CD14-positive monocyte (primary cell): ENCODE measurements around the gene EVL. TPM values are rescaled to one million over a fixed set of nuclear protein-coding genes. Genes with fewer than 3 reads are reported as not detected.
A peak's percentile ranks its signal among the peaks of the same experiment; 100 is the strongest.

ENCODE experiments used
- DNase-seq, 3 donors: peaks; one replicate each; pipeline ENCODE4 v3.0.0-alpha.2; 2011 to 2022
- H2AFZ ChIP-seq: 2 replicates; pipeline ENCODE4 v1.6.0; 2012; ENCODE audit warnings: mild to moderate bottlenecking, low read depth, low read length, inconsistent platforms; ENCODE audit not compliant: insufficient read depth, poor library complexity, severe bottlenecking
- H3K27ac ChIP-seq, 2 donors: 1 replicate in 1 of 2; 2 replicates in 1 of 2; pipeline ENCODE4 v1.5.1; 2012 to 2013; ENCODE audit warnings: low read length in 2 of 2, control low read depth in 1 of 2, inconsistent platforms in 1 of 2, low read depth in 1 of 2, mild to moderate bottlenecking in 1 of 2
- H3K27me3 ChIP-seq, 2 donors: one replicate each; pipeline versions ENCODE4 v1.6.0 to v1.6.1; 2011 to 2013; ENCODE audit warnings: low read length in 2 of 2; ENCODE audit not compliant: control insufficient read depth in 2 of 2, insufficient read depth in 2 of 2
- H3K36me3 ChIP-seq, 2 donors: replicated peaks in 1 of 2; 1 replicate in 1 of 2; 2 replicates in 1 of 2; pipeline versions ENCODE4 v1.5.1 to v1.6.1; 2012 to 2013; ENCODE audit warnings: low read length in 2 of 2, control low read depth in 1 of 2, inconsistent platforms in 1 of 2, mild to moderate bottlenecking in 1 of 2; ENCODE audit not compliant: insufficient read depth in 2 of 2, control insufficient read depth in 1 of 2
- H3K4me1 ChIP-seq, 2 donors: 1 replicate in 1 of 2; 2 replicates in 1 of 2; pipeline versions ENCODE4 v1.5.1 to v1.6.1; 2012 to 2013; ENCODE audit warnings: low read length in 2 of 2, control low read depth in 1 of 2, inconsistent platforms in 1 of 2, mild to moderate bottlenecking in 1 of 2, moderate library complexity in 1 of 2; ENCODE audit not compliant: insufficient read depth in 2 of 2, control insufficient read depth in 1 of 2
- H3K4me2 ChIP-seq: replicated peaks from 2 replicates; pipeline ENCODE3; 2012; ENCODE audit warnings: low read length, moderate library complexity, mild to moderate bottlenecking; ENCODE audit not compliant: poor library complexity, severe bottlenecking; ENCODE audit errors: extremely low read depth
- H3K4me3 ChIP-seq, 3 experiments: fragments of 200-600 bp in 1 of 3; sonication (generic) in 1 of 3; replicated peaks in 1 of 3; 1 replicate in 2 of 3; 2 replicates in 1 of 3; pipeline ENCODE4 v1.5.1; 2011 to 2013; ENCODE audit warnings: low read length in 3 of 3, mild to moderate bottlenecking in 3 of 3, control low read depth in 2 of 3, low read depth in 2 of 3, inconsistent platforms in 1 of 3, moderate library complexity in 1 of 3
- H3K79me2 ChIP-seq: 2 replicates; pipeline ENCODE4 v1.6.0; 2012; ENCODE audit warnings: mild to moderate bottlenecking, control low read depth, inconsistent platforms, low read length, moderate library complexity; ENCODE audit not compliant: insufficient read depth
- H3K9ac ChIP-seq: 2 replicates; pipeline ENCODE4 v1.6.0; 2017; ENCODE audit warnings: low read length, mild to moderate bottlenecking; ENCODE audit not compliant: insufficient read depth, poor library complexity, severe bottlenecking
- H3K9me3 ChIP-seq, 2 donors: replicated peaks in 1 of 2; 1 replicate in 1 of 2; 2 replicates in 1 of 2; pipeline versions ENCODE4 v1.5.1 to v1.6.1; 2012 to 2013; ENCODE audit warnings: low read length in 2 of 2, control low read depth in 1 of 2; ENCODE audit not compliant: control insufficient read depth in 1 of 2, insufficient read depth in 1 of 2
- H4K20me1 ChIP-seq: 2 replicates; pipeline ENCODE4 v1.6.0; 2012; ENCODE audit warnings: mild to moderate bottlenecking, low read length, control low read depth, moderate library complexity; ENCODE audit not compliant: insufficient read depth
- H3K27ac Mint-ChIP-seq, 7 donors: one replicate each; pipeline ENCODE4 v1.8.0; 2020; ENCODE audit warnings: mild to moderate bottlenecking in 7 of 7, mixed read lengths in 7 of 7, moderate library complexity in 6 of 7, inconsistent platforms in 2 of 7
- H3K27me3 Mint-ChIP-seq, 3 donors: one replicate each; pipeline ENCODE4 v1.8.0; 2021 to 2022; ENCODE audit warnings: low read depth in 3 of 3, mild to moderate bottlenecking in 3 of 3, mixed read lengths in 3 of 3, moderate library complexity in 3 of 3, inconsistent platforms in 1 of 3
- H3K36me3 Mint-ChIP-seq, 2 donors: one replicate each; pipeline ENCODE4 v1.8.0; 2020; ENCODE audit warnings: mixed read lengths in 2 of 2, inconsistent platforms in 1 of 2, mild to moderate bottlenecking in 1 of 2
- H3K4me1 Mint-ChIP-seq: one replicate; pipeline ENCODE4 v1.8.0; 2020; ENCODE audit warnings: mild to moderate bottlenecking, mixed read lengths
- H3K4me3 Mint-ChIP-seq, 2 donors: one replicate each; pipeline ENCODE4 v1.8.0; 2020; ENCODE audit warnings: mild to moderate bottlenecking in 2 of 2, mixed read lengths in 2 of 2, moderate library complexity in 1 of 2
- H3K9me3 Mint-ChIP-seq, 7 donors: one replicate each; pipeline ENCODE4 v1.8.0; 2020 to 2022; ENCODE audit warnings: mixed read lengths in 7 of 7, mild to moderate bottlenecking in 6 of 7, moderate library complexity in 6 of 7, inconsistent platforms in 2 of 7
- CTCF ChIP-seq: fragments of 200-600 bp; IDR thresholded peaks from one replicate; pipeline ENCODE4 v1.8.0; 2022; ENCODE audit warnings: antibody characterized with exemption, mild to moderate bottlenecking
- WGBS: methylation state at CpG from one replicate; pipeline ENCODE4 v1.1.5; 2013; ENCODE audit warnings: missing lambda C conversion rate; ENCODE audit not compliant: insufficient coverage; 5-methylcytosine and 5-hydroxymethylcytosine counted together
- intact Hi-C, 2 donors: fragments of 100-400 bp; cut with micrococcal nuclease; formaldehyde crosslinking; loops; one replicate each; pipeline versions ENCODE4 v1.15.0 to v1.15.1; 2023
- polyA plus RNA-seq, 3 donors: library from polyadenylated mRNA; depleted of rRNA in 1 of 3; unstranded in 2 of 3; stranded (reverse) in 1 of 3; fragments of 300-500 nt in 2 of 3; fragments of >200 nt in 1 of 3; fragmentation: Illumina TruSeq in 2 of 3; gene quantifications; 1 replicate in 2 of 3; 2 replicates in 1 of 3; pipeline ENCODE4 v1.2.3, GENCODE V29; 2012 to 2021

The EVL gene
- polyA plus RNA-seq, 3 donors, result 3.2 to 131 (median 6.7) TPM

GRCh38 chr14:100138082-100138787 is 73.0 kb downstream of the EVL start:
- no peak overlapping the region for H3K27ac ChIP-seq
- H3K4me3 Mint-ChIP-seq, result no peak overlapping the region
- WGBS, result 63% methylated on average over 5 of the region's 8 CpGs

GRCh38 chr14:100138955-100139354 is 73.7 kb downstream of the EVL start:
- no peak overlapping the region for H3K4me3 Mint-ChIP-seq
- no peak for TF ChIP-seq CTCF
- peaks cover 16% of the 10 kb centered on the region for H3K4me1 Mint-ChIP-seq
- H3K4me3 ChIP-seq, result no peak overlapping the region
- H3K27ac Mint-ChIP-seq, result peak overlapping the region in 1 of 7 donors; percentile 46
- no peaks in the 10 kb centered on the region for H3K9me3 Mint-ChIP-seq
- peaks cover 62 to 64% of the 10 kb centered on the region in 2 donors for H3K36me3 Mint-ChIP-seq
- no peak for DNase-seq
- intact Hi-C loops, result no loop called here
- H3K79me2 ChIP-seq, result no peaks in the 10 kb centered on the region
- no peak overlapping the region for H2AFZ ChIP-seq
- no peak overlapping the region for H3K9ac ChIP-seq
- 93% methylated on average over 13 of the region's 13 CpGs for WGBS
- H3K36me3 ChIP-seq, result peaks cover 55 to 58% of the 10 kb centered on the region in 2 donors
- no peak overlapping the region for H3K4me2 ChIP-seq
- no peaks in the 10 kb centered on the region for H3K27me3 ChIP-seq
- no peaks in the 10 kb centered on the region for H3K9me3 ChIP-seq
- no peaks in the 10 kb centered on the region for H4K20me1 ChIP-seq
- no peak overlapping the region for H3K27ac ChIP-seq
- peaks cover 0 to 2% (median 0%) of the 10 kb centered on the region in 3 donors for H3K27me3 Mint-ChIP-seq
- no peaks in the 10 kb centered on the region for H3K4me1 ChIP-seq

More at GRCh38 chr14:100138082-100138787, 73.0 kb downstream of the EVL start:
- Histone ChIP-seq H3K36me3 (peaks cover 54 to 59% of the 10 kb centered on the region in 2 donors), H2AFZ (no peak overlapping the region), H3K79me2 (no peaks in the 10 kb centered on the region), H3K4me1 (no peaks in the 10 kb centered on the region), H3K4me3 (no peak overlapping the region), H3K27me3 (no peaks in the 10 kb centered on the region), H3K4me2 (no peak overlapping the region), H4K20me1 (no peaks in the 10 kb centered on the region), H3K9ac (no peak overlapping the region), H3K9me3 (no peaks in the 10 kb centered on the region)
- Mint-ChIP-seq H3K27ac (peak overlapping the region in 2 of 7 donors; percentile 19 to 59), H3K4me1 (peaks cover 16% of the 10 kb centered on the region), H3K27me3 (peaks cover 0 to 2% (median 0%) of the 10 kb centered on the region in 3 donors), H3K9me3 (no peaks in the 10 kb centered on the region), H3K36me3 (peaks cover 66% of the 10 kb centered on the region in 2 donors)
- no peak for TF ChIP-seq CTCF
- DNase-seq, result no peak
- intact Hi-C loops, result no loop called here
